Loucy (cell line): ENCODE measurements around the gene C9orf85.
"Not testable (repeated sequence)": the region's sequence is repeated elsewhere in the genome, so short reads cannot be mapped to it uniquely, and the experiment has no call there.

Source experiments
- H2AFZ ChIP-seq: fragments of 200-600 bp; sonication (generic); 2 replicates; pipeline ENCODE4 v1.6.0; 2016; ENCODE audit warnings: antibody characterized with exemption, mild to moderate bottlenecking, low read length, moderate library complexity
- H3F3A ChIP-seq: fragments of 200-600 bp; 2 replicates; pipeline ENCODE4 v1.6.0; 2016; ENCODE audit warnings: antibody characterized with exemption, low read depth, mild to moderate bottlenecking
- H3K27me3 ChIP-seq: fragments of 200-600 bp; sonication (generic); 2 replicates; pipeline ENCODE4 v1.6.1; 2014; ENCODE audit warnings: low read length, mild to moderate bottlenecking; ENCODE audit not compliant: insufficient read depth, poor library complexity, severe bottlenecking
- H3K36me3 ChIP-seq: fragments of 200-600 bp; sonication (generic); 2 replicates; pipeline ENCODE4 v1.6.1; 2016; ENCODE audit warnings: low read length; ENCODE audit not compliant: insufficient read depth
- H3K4me1 ChIP-seq: fragments of 200-600 bp; sonication (generic); 2 replicates; pipeline ENCODE4 v1.5.1; 2014; ENCODE audit warnings: low read length, mild to moderate bottlenecking; ENCODE audit not compliant: insufficient read depth, poor library complexity, severe bottlenecking
- H3K4me2 ChIP-seq: fragments of 200-600 bp; sonication (generic); 2 replicates; pipeline ENCODE4 v1.6.0; 2014; ENCODE audit warnings: antibody characterized with exemption, low read length, low read depth, mild to moderate bottlenecking; ENCODE audit not compliant: poor library complexity, severe bottlenecking
- H3K4me3 ChIP-seq: fragments of 200-600 bp; sonication (generic); 2 replicates; pipeline ENCODE4 v1.5.1; 2014; ENCODE audit warnings: low read length, mild to moderate bottlenecking, mixed read lengths; ENCODE audit not compliant: poor library complexity, severe bottlenecking
- H3K79me2 ChIP-seq: fragments of 200-600 bp; sonication (generic); 2 replicates; pipeline ENCODE4 v1.6.1; 2014; ENCODE audit warnings: low read length; ENCODE audit not compliant: insufficient read depth
- H3K9ac ChIP-seq: fragments of 200-600 bp; sonication (generic); 2 replicates; pipeline ENCODE4 v1.6.0; 2014; ENCODE audit warnings: mild to moderate bottlenecking, low read depth, low read length, moderate library complexity; ENCODE audit not compliant: poor library complexity, severe bottlenecking
- H3K9me2 ChIP-seq: fragments of 200-600 bp; sonication (generic); replicated peaks from 2 replicates; pipeline ENCODE4 v1.6.1; 2016; ENCODE audit warnings: low read depth, low read length, mixed read lengths
- H3K9me3 ChIP-seq: fragments of 200-600 bp; sonication (generic); 2 replicates; pipeline ENCODE4 v1.6.1; 2014; ENCODE audit warnings: mild to moderate bottlenecking, antibody characterized with exemption, low read length, low read depth; ENCODE audit not compliant: insufficient read depth
- H4K20me1 ChIP-seq: fragments of 200-600 bp; sonication (generic); 2 replicates; pipeline ENCODE4 v1.6.0; 2014; ENCODE audit warnings: antibody characterized with exemption, low read length, mild to moderate bottlenecking; ENCODE audit not compliant: insufficient read depth, poor library complexity, severe bottlenecking
- CTCF ChIP-seq: fragments of 200-600 bp; sonication (generic); conservative IDR thresholded peaks from 2 replicates; pipeline ENCODE4 v1.5.1; 2014; ENCODE audit warnings: mild to moderate bottlenecking, antibody characterized with exemption, low read length
- EZH2phosphoT487 ChIP-seq: fragments of 200-600 bp; IDR thresholded peaks from 2 replicates; pipeline ENCODE4 v1.6.1; 2018; ENCODE audit warnings: antibody characterized with exemption, mild to moderate bottlenecking, moderate library complexity, borderline replicate concordance

Gene C9orf85

GRCh38 chr9:71895955-71896354 is 15.5 kb upstream of the C9orf85 start:
- Histone ChIP-seq H3K27me3 (no peaks in the 10 kb centered on the region), H3F3A (peaks cover 4% of the 10 kb centered on the region), H3K9ac (peak overlapping the region; percentile 91), H3K4me3 (peak overlapping the region; percentile 86), H3K9me3 (no peaks in the 10 kb centered on the region), H3K79me2 (peaks cover 97% of the 10 kb centered on the region), H3K9me2 (no peaks in the 10 kb centered on the region), H4K20me1 (peaks cover 39% of the 10 kb centered on the region), H3K4me1 (peaks cover 84% of the 10 kb centered on the region), H3K36me3 (no peaks in the 10 kb centered on the region), H2AFZ (no peak overlapping the region), H3K4me2 (peak overlapping the region; percentile 93)
- TF ChIP-seq CTCF (no peak), EZH2phosphoT487 (no peak)

GRCh38 chr9:71896761-71897160 is 14.7 kb upstream of the C9orf85 start:
- H3K79me2 ChIP-seq = peaks cover 97% of the 10 kb centered on the region
- peak overlapping the region; percentile 86 for H3K4me3 ChIP-seq
- H4K20me1 ChIP-seq = peaks cover 36% of the 10 kb centered on the region
- no peak for TF ChIP-seq CTCF
- TF ChIP-seq EZH2phosphoT487 = no peak
- peak overlapping the region; percentile 93 for H3K4me2 ChIP-seq
- no peaks in the 10 kb centered on the region for H3K36me3 ChIP-seq
- H3F3A ChIP-seq = peaks cover 7% of the 10 kb centered on the region
- H2AFZ ChIP-seq = no peak overlapping the region
- no peaks in the 10 kb centered on the region for H3K27me3 ChIP-seq
- H3K4me1 ChIP-seq = peaks cover 84% of the 10 kb centered on the region
- H3K9me2 ChIP-seq = no peaks in the 10 kb centered on the region
- peak overlapping the region; percentile 91 for H3K9ac ChIP-seq
- H3K9me3 ChIP-seq = no peaks in the 10 kb centered on the region

GRCh38 chr9:71897577-71897976 is 13.9 kb upstream of the C9orf85 start:
- Histone ChIP-seq H3K79me2 (peaks cover 93% of the 10 kb centered on the region), H3K4me2 (peak overlapping the region; percentile 93), H3K9me3 (no peaks in the 10 kb centered on the region), H2AFZ (no peak overlapping the region), H3F3A (peaks cover 14% of the 10 kb centered on the region), H3K4me3 (peak overlapping the region; percentile 86), H4K20me1 (peaks cover 34% of the 10 kb centered on the region), H3K36me3 (no peaks in the 10 kb centered on the region), H3K4me1 (peaks cover 89% of the 10 kb centered on the region), H3K27me3 (no peaks in the 10 kb centered on the region), H3K9me2 (no peaks in the 10 kb centered on the region), H3K9ac (peak overlapping the region; percentile 91)
- no peak for TF ChIP-seq CTCF
- TF ChIP-seq EZH2phosphoT487 = no peak

- H3K36me3 ChIP-seq, H3K27me3 ChIP-seq, H2AFZ ChIP-seq, H3K9me2 ChIP-seq, H3K9me3 ChIP-seq: not testable (repeated sequence)
- H4K20me1 ChIP-seq = peaks cover 37% of the 10 kb centered on the region
- H3K9ac ChIP-seq = peak overlapping the region; percentile 91
- peaks cover 93% of the 10 kb centered on the region for H3K79me2 ChIP-seq
- H3F3A ChIP-seq = peaks cover 22% of the 10 kb centered on the region
- peaks cover 90% of the 10 kb centered on the region for H3K4me1 ChIP-seq
- H3K4me2 ChIP-seq = peak overlapping the region; percentile 93
- peak overlapping the region; percentile 86 for H3K4me3 ChIP-seq
Measured at GRCh38 chr9:71898756-71899155, 12.7 kb upstream of the C9orf85 start.
